A673 (cell line): ENCODE measurements around the gene GAK. TPM values are rescaled to one million over a fixed set of nuclear protein-coding genes. Genes with fewer than 3 reads are reported as not detected.
"Not testable (repeated sequence)": the region's sequence is repeated elsewhere in the genome, so short reads cannot be mapped to it uniquely, and the experiment has no call there.

Experiments
- BruUV-seq: library from RNA; stranded (reverse); fragments of 400-500 nt; replicated peaks from 2 replicates; lab custom pipeline; 2021; lab: Mats Ljungman, UMichigan
- CTCF ChIA-PET: fragments of 300-600 bp; sonication (Branson Sonifier 250); formaldehyde crosslinking; loops from one replicate; lab custom pipeline; 2022; ENCODE audit warnings: antibody characterized with exemption; lab: Charles Lee
- POLR2A ChIA-PET: fragments of 300-600 bp; sonication (Branson Sonifier 250); formaldehyde crosslinking; loops from one replicate; lab custom pipeline; 2022; ENCODE audit warnings: antibody characterized with exemption; ENCODE audit not compliant: low non-redundant PET; lab: Charles Lee
- DNase-seq: peaks from one replicate; pipeline ENCODE4 v3.0.0-alpha.2; 2015; ENCODE audit warnings: low spot score
- H3K27ac ChIP-seq: fragments of 200-600 bp; sonication (generic); 2 replicates; pipeline ENCODE4 v1.5.1; 2016; ENCODE audit warnings: mixed run types, low read depth, mild to moderate bottlenecking, mixed read lengths, antibody characterized with exemption, low read length; ENCODE audit not compliant: poor library complexity, severe bottlenecking
- H3K27me3 ChIP-seq: fragments of 200-600 bp; sonication (generic); replicated peaks from 2 replicates; pipeline ENCODE4 v1.6.1; 2017; ENCODE audit warnings: mixed run types, low read depth, mild to moderate bottlenecking, mixed read lengths, antibody characterized with exemption, low read length; ENCODE audit not compliant: insufficient read depth, poor library complexity
- H3K36me3 ChIP-seq: fragments of 200-600 bp; sonication (generic); 2 replicates; pipeline ENCODE4 v1.6.1; 2016; ENCODE audit warnings: mixed run types, mild to moderate bottlenecking, mixed read lengths, antibody characterized with exemption, low read length; ENCODE audit not compliant: insufficient read depth, poor library complexity, severe bottlenecking
- H3K4me1 ChIP-seq: fragments of 200-600 bp; sonication (generic); 2 replicates; pipeline ENCODE4 v1.6.1; 2017; ENCODE audit warnings: mixed run types, mild to moderate bottlenecking, mixed read lengths, antibody characterized with exemption, low read length; ENCODE audit not compliant: insufficient read depth, poor library complexity, severe bottlenecking
- H3K4me3 ChIP-seq: fragments of 200-600 bp; sonication (generic); 2 replicates; pipeline ENCODE4 v1.5.1; 2016; ENCODE audit warnings: low read depth, mixed run types, mild to moderate bottlenecking, mixed read lengths, low read length; ENCODE audit not compliant: poor library complexity, severe bottlenecking
- H3K9me3 ChIP-seq: fragments of 200-600 bp; sonication (generic); 2 replicates; pipeline ENCODE4 v1.6.1; 2016; ENCODE audit warnings: mixed run types, low read depth, mild to moderate bottlenecking, mixed read lengths, antibody characterized with exemption, low read length; ENCODE audit not compliant: poor library complexity, severe bottlenecking
- EZH2 ChIP-seq: fragments of 200-600 bp; sonication (generic); IDR thresholded peaks from 2 replicates; pipeline ENCODE4 v1.6.1; 2017; ENCODE audit warnings: borderline replicate concordance, low read depth, mild to moderate bottlenecking, mixed read lengths, antibody characterized with exemption, low read length; ENCODE audit not compliant: poor library complexity, severe bottlenecking
- intact Hi-C: fragments of 100-400 bp; cut with micrococcal nuclease; formaldehyde crosslinking; loops from one replicate; pipeline ENCODE4 v1.10.0; 2022; ENCODE audit not compliant: unreplicated experiment
- total RNA-seq: library from RNA; stranded (reverse); gene quantifications from 2 replicates; pipeline ENCODE4 v1.2.3, GENCODE V29; 2021
- TF ChIP-seq, protein P1 (sequence below): fragments of 300-800, 200-600 bp; sonication (generic); conservative IDR thresholded peaks from 2 replicates; pipeline ENCODE4 v1.5.1; 2017; ENCODE audit warnings: low read depth, mild to moderate bottlenecking, antibody characterized with exemption, low read length, moderate library complexity, mixed read lengths

Gene GAK
- total RNA-seq, 1 experiment from 2014 or later: 96.2 TPM

DNA sequence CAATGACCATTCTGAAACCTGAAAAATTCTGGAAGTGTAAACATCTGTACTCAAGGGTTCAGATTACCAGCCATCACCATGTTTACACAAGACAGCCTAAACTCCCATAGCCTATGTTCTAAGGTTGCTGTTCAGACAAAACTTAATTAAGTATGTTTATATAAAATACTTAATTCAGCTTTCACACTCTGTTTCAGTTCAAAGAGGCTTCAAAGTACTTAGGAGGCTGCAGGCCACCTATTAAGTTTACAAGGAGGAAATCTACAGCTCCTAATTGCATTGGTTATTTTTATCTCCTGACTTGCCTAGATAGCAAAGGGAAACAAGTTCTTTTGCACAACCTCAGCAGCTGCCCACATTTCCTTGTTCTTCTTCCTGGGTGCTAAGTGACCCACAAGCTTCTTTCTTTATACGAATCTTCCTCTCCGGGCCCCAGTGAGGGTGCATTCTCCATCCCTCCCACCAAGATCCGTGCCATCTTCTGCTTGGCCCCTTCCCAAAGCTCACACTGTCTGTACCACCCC lies 2.0 kb downstream of the GAK start:
- Histone ChIP-seq H3K9me3 (no peaks in the 10 kb centered on the region), H3K4me3 (peak overlapping the region; percentile 84), H3K27me3 (no peaks in the 10 kb centered on the region), H3K36me3 (no peaks in the 10 kb centered on the region), H3K4me1 (peaks cover 15% of the 10 kb centered on the region), H3K27ac (peak overlapping the region; percentile 89)
- TF ChIP-seq EZH2: no peak
- ChIA-PET CTCF (no interaction called here), POLR2A (no interaction called here)
- intact Hi-C loops: no loop called here
- BruUV-seq: no TSS peak
- no peak for DNase-seq

DNA sequence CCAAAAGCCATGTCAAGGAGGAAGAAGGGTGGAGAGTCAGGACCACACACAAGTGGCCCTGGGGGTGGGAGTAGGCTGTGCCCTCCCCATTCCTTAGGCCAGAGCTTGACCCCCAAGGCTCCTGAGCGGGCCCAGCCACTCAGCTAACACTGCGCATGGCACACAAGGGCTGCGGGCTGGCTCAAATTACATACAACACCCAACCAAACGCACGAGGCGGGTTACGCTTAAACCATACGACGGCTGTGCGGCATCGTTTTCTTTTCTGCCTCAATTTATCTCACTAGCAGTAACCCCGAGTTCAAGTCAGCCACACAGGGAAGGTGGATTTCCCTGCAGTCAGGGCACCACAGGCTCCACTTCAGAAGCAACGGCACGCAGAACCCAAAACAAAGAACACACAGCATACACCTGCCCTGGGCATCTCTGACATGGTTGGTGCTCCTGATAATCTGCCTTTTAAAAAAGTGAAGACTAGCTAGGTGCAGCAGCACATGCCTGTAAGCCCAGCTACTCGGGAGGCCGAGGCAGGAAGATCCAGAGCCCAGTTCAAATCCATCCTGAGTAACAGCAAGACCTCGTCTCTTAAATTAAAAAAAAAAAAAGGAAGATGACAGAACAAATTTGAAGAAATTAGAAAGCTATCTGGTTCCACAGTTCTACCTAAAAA lies 2.9 kb downstream of the GAK start:
- H3K27me3 ChIP-seq: no peaks in the 10 kb centered on the region
- H3K9me3 ChIP-seq: no peaks in the 10 kb centered on the region
- POLR2A ChIA-PET: no interaction called here
- intact Hi-C loops: loop anchor here (5.0 kb wide), 1 partner anchor 97 kb away; no protein-coding TSS in a partner anchor
- DNase-seq: no peak
- peaks cover 19% of the 10 kb centered on the region for H3K4me1 ChIP-seq
- no TSS peak for BruUV-seq
- H3K36me3 ChIP-seq: no peaks in the 10 kb centered on the region
- H3K4me3 ChIP-seq: no peak overlapping the region
- CTCF ChIA-PET: no interaction called here
- H3K27ac ChIP-seq: no peak overlapping the region
- no peak for TF ChIP-seq EZH2
- TF ChIP-seq, protein P1, sequence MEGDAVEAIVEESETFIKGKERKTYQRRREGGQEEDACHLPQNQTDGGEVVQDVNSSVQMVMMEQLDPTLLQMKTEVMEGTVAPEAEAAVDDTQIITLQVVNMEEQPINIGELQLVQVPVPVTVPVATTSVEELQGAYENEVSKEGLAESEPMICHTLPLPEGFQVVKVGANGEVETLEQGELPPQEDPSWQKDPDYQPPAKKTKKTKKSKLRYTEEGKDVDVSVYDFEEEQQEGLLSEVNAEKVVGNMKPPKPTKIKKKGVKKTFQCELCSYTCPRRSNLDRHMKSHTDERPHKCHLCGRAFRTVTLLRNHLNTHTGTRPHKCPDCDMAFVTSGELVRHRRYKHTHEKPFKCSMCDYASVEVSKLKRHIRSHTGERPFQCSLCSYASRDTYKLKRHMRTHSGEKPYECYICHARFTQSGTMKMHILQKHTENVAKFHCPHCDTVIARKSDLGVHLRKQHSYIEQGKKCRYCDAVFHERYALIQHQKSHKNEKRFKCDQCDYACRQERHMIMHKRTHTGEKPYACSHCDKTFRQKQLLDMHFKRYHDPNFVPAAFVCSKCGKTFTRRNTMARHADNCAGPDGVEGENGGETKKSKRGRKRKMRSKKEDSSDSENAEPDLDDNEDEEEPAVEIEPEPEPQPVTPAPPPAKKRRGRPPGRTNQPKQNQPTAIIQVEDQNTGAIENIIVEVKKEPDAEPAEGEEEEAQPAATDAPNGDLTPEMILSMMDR: no peak

DNA sequence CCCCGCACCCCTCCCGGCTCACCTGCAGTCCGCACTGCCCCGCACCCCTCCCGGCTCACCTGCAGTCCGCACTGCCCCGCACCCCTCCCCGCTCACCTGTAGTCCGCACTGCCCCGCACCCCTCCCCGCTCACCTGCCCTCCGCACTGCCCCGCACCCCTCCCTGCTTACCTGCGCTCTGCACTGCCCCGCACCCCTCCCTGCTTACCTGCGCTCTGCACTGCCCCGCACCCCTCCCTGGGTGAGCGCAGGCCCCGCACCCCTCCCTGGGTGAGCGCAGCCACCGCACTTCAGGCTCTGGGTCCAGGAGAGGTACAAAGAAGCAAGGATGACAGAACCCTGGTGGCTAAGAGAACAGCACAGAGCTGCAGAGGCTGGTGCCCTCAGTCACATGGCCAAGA lies 4.5 kb downstream of the GAK start:
- H3K27me3 ChIP-seq, BruUV-seq, POLR2A ChIA-PET, CTCF ChIA-PET, DNase-seq, H3K27ac ChIP-seq, H3K36me3 ChIP-seq, H3K4me3 ChIP-seq, H3K9me3 ChIP-seq: not testable (repeated sequence)
- intact Hi-C loops: loop anchor here (5.0 kb wide), 1 partner anchor 95 kb away; no protein-coding TSS in a partner anchor
- H3K4me1 ChIP-seq: peaks cover 19% of the 10 kb centered on the region

DNA sequence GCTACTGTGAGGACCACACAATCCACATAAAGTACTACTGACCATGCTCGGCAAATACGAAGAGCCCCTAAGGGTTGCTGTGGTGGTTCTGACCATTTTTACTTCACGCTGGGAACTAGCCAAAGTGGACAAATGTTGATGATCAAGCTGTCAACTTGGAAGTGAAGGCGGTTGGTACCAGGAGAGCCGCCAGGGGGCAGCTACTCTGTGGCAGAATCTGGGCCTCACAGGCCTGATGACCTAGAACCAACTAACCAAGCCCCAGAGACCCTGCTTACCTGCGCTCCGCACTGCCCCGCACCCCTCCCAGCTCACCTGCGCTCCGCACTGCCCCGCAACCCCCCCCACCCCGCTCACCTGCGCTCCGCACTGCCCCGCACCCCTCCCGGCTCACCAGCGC lies 5.6 kb downstream of the GAK start:
- intact Hi-C loops: loop anchor here (5.0 kb wide), 1 partner anchor 94 kb away; no protein-coding TSS in a partner anchor
- TF ChIP-seq, protein P1: no peak
- TF ChIP-seq EZH2: no peak
- DNase-seq: no peak
- Histone ChIP-seq H3K9me3 (no peaks in the 10 kb centered on the region), H3K27ac (no peak overlapping the region), H3K4me1 (peaks cover 19% of the 10 kb centered on the region), H3K4me3 (no peak overlapping the region), H3K27me3 (no peaks in the 10 kb centered on the region), H3K36me3 (no peaks in the 10 kb centered on the region)
- no TSS peak for BruUV-seq
- CTCF ChIA-PET: no interaction called here
- POLR2A ChIA-PET: no interaction called here
